OCI-LY1 (cell line): Measurements from ENCODE around the gene KCNK3.

Experiments used
- H2AFZ ChIP-seq: fragments of 200-600 bp; sonication (generic), shearing (Covaris generic); 2 replicates; pipeline ENCODE4 v1.6.0; 2014; ENCODE audit warnings: antibody characterized with exemption, mild to moderate bottlenecking, low read length
- H3F3A ChIP-seq: fragments of 200-600 bp; sonication (generic), shearing (Covaris generic); 2 replicates; pipeline ENCODE4 v1.6.0; 2014; ENCODE audit warnings: mild to moderate bottlenecking, antibody characterized with exemption, low read length, moderate library complexity; ENCODE audit not compliant: insufficient read depth
- H3K27ac ChIP-seq: fragments of 200-600 bp; sonication (generic); 2 replicates; pipeline ENCODE4 v1.5.1; 2014; ENCODE audit warnings: low read length, mixed run types, mild to moderate bottlenecking, low read depth; ENCODE audit not compliant: poor library complexity, severe bottlenecking
- H3K27me3 ChIP-seq: fragments of 200-600 bp; sonication (generic); 2 replicates; pipeline ENCODE4 v1.6.0; 2014; ENCODE audit warnings: antibody characterized with exemption, mild to moderate bottlenecking, low read length, moderate library complexity; ENCODE audit not compliant: insufficient read depth
- H3K36me3 ChIP-seq: fragments of 200-600 bp; sonication (generic); 2 replicates; pipeline ENCODE4 v1.6.1; 2014; ENCODE audit warnings: mild to moderate bottlenecking, antibody characterized with exemption, low read length, moderate library complexity, mixed read lengths; ENCODE audit not compliant: insufficient read depth
- H3K4me1 ChIP-seq: fragments of 200-600 bp; sonication (generic); 2 replicates; pipeline ENCODE4 v1.5.1; 2014; ENCODE audit warnings: mild to moderate bottlenecking, low read length, moderate library complexity; ENCODE audit not compliant: insufficient read depth, severe bottlenecking
- H3K4me2 ChIP-seq: fragments of 200-600 bp; sonication (generic), shearing (Covaris generic); 2 replicates; pipeline ENCODE4 v1.6.1; 2014; ENCODE audit warnings: low read length
- H3K4me3 ChIP-seq: fragments of 200-600 bp; sonication (generic); 2 replicates; pipeline ENCODE4 v1.5.1; 2014; ENCODE audit warnings: low read length, low read depth, mild to moderate bottlenecking, mixed read lengths; ENCODE audit not compliant: poor library complexity, severe bottlenecking
- H3K79me2 ChIP-seq: fragments of 200-600 bp; shearing (Covaris generic); 2 replicates; pipeline ENCODE4 v1.6.1; 2016; ENCODE audit warnings: mixed run types, low read length, mixed read lengths; ENCODE audit not compliant: insufficient read depth
- H3K9ac ChIP-seq: fragments of 200-600 bp; sonication (generic), shearing (Covaris generic); 2 replicates; pipeline ENCODE4 v1.6.1; 2014; ENCODE audit warnings: mild to moderate bottlenecking, low read length, mixed read lengths
- H3K9me2 ChIP-seq: fragments of 200-600 bp; sonication (generic), shearing (Covaris generic); 2 replicates; pipeline ENCODE4 v1.6.1; 2014; ENCODE audit warnings: low read depth, mild to moderate bottlenecking, low read length, mixed read lengths
- H3K9me3 ChIP-seq: fragments of 200-600 bp; shearing (Covaris generic); 2 replicates; pipeline ENCODE4 v1.6.1; 2014; ENCODE audit warnings: low read length, mixed read lengths
- H4K20me1 ChIP-seq: fragments of 200-600 bp; sonication (generic), shearing (Covaris generic); 2 replicates; pipeline ENCODE4 v1.6.0; 2016; ENCODE audit warnings: mild to moderate bottlenecking, low read length; ENCODE audit not compliant: insufficient read depth
- EZH2 ChIP-seq: fragments of 200-600 bp; sonication (generic), shearing (Covaris generic); IDR thresholded peaks from 2 replicates; pipeline ENCODE4 v1.8.0; 2017; ENCODE audit warnings: borderline replicate concordance, mixed run types, mild to moderate bottlenecking, antibody characterized with exemption, low read length, moderate library complexity, mixed read lengths
- TF ChIP-seq, protein P1 (sequence below): fragments of 200-600 bp; sonication (generic), shearing (Covaris generic); IDR thresholded peaks from 2 replicates; pipeline ENCODE4 v1.5.1; 2017; ENCODE audit warnings: mild to moderate bottlenecking, antibody characterized with exemption, low read length, moderate library complexity, mixed read lengths

Gene KCNK3

DNA sequence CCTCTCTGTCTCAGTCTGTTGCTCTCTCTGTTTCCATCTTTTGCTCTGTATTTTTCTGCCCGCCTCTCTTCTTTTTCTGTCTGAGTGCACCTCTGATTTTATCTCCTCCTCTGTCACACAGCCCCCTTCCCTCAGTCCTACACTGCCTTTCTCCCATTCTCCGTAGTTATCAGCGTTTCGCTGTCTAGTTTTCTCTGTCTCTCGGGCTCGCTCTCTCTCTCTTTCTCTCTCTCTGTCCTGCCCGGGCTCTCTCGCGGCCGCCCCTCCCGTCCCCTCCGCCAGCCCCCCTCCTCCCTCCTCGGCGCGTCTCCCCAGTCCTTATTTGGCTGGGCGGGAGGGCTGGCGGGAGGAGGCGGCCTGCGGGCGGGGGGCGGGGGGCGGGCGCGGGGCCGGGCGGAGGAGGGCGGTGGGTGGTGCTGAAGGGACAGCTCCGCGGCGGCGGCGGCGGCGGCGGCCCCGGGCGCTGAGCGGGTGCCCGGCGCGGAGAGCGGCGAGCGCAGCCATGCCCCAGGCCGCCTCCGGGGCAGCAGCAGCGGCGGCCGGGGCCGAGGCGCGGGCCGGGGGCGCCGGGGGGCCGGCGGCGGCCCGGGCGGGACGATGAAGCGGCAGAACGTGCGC, at the start of gene KCNK3:
KCNK3 (plus strand) TSS at position 444 of the 618 bp plus-strand sequence; CDS start at position 598, 154 bp downstream.
- Histone ChIP-seq H3K27ac (no peak within 1 kb of the TSS), H3F3A (no peaks in the 10 kb centered on the region), H3K4me3 (no peak within 1 kb of the TSS), H3K9me3 (no peaks in the 10 kb centered on the region), H3K79me2 (no peaks in the 10 kb centered on the region), H3K9ac (no peak within 1 kb of the TSS), H4K20me1 (no peaks in the 10 kb centered on the region), H3K27me3 (0 out of 2 replicates have a peak, but pooled peaks cover 5% of the 10 kb centered on the region), H2AFZ (no peak within 1 kb of the TSS), H3K4me1 (no peaks in the 10 kb centered on the region), H3K36me3 (no peaks in the 10 kb centered on the region), H3K4me2 (no peak within 1 kb of the TSS), H3K9me2 (no peaks in the 10 kb centered on the region)
- no peak for TF ChIP-seq EZH2
- TF ChIP-seq, protein P1, sequence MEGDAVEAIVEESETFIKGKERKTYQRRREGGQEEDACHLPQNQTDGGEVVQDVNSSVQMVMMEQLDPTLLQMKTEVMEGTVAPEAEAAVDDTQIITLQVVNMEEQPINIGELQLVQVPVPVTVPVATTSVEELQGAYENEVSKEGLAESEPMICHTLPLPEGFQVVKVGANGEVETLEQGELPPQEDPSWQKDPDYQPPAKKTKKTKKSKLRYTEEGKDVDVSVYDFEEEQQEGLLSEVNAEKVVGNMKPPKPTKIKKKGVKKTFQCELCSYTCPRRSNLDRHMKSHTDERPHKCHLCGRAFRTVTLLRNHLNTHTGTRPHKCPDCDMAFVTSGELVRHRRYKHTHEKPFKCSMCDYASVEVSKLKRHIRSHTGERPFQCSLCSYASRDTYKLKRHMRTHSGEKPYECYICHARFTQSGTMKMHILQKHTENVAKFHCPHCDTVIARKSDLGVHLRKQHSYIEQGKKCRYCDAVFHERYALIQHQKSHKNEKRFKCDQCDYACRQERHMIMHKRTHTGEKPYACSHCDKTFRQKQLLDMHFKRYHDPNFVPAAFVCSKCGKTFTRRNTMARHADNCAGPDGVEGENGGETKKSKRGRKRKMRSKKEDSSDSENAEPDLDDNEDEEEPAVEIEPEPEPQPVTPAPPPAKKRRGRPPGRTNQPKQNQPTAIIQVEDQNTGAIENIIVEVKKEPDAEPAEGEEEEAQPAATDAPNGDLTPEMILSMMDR, result no peak

DNA sequence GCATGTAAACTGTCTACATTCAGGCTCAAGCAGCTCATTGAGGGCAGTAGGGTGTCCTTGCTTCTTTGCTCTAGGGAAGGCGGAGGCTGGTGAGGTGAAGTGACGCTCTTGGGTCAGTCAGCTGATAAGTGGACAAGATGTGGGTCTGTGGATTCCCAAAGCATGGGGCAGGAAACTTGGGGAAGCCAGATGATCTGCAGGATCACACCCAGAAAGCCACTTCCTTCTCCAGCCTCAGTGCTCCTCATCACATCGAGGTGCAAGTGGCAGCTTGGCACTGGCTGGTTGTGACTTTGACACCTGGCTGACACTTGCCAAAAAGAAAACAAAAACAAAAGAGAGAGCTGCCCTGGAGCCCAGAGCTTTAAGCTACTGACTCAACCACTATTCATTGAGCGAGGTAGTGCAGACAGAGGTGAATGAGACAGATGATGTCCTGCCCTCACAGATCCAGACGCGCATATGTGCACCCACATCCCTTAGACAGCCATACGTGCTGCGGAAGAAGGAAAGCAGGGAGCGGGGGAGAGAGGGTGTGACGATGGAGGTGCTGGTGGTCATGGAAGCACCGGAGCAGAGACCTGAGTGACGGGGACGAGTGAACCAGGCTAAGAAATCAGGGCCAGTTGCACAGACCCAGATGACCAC, 48.2 kb upstream of the KCNK3 start:
- Histone ChIP-seq H3K27me3 (0 out of 2 replicates have a peak, but pooled peaks cover 5% of the 10 kb centered on the region), H3K4me2 (no peak overlapping the region)

DNA sequence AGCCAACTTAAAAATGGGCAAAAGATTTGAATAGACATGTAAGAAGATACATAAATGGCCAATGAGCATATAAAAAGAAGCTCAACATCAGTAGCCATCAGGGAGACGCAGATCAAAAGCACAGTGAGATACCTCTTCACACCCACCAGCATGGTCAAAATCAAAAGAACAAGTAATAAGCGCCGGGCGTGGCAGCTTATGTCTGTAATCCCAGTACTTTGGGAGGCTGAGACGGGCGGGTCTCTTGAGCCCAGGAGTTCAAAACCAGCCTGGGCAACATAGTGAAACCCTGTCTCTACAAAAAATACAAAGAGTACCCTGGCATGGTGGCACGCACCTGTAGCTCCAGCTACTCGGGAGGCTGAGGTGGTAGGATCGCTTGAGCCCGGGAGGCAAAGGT, 46.8 kb upstream of the KCNK3 start:
- Histone ChIP-seq H3K9me2 (no peaks in the 10 kb centered on the region), H3K27me3 (0 out of 2 replicates have a peak, but pooled peaks cover 5% of the 10 kb centered on the region), H3K4me1 (no peaks in the 10 kb centered on the region), H3F3A (no peaks in the 10 kb centered on the region), H2AFZ (no peak overlapping the region), H3K9ac (no peak overlapping the region), H3K36me3 (no peaks in the 10 kb centered on the region), H3K79me2 (no peaks in the 10 kb centered on the region), H3K4me3 (no peak overlapping the region), H3K4me2 (no peak overlapping the region), H3K27ac (no peak overlapping the region), H4K20me1 (no peaks in the 10 kb centered on the region), H3K9me3 (no peaks in the 10 kb centered on the region)
- TF ChIP-seq, protein P1, result no peak
- no peak for TF ChIP-seq EZH2

More for the DNA sequence above, 48.2 kb upstream of the KCNK3 start:
- Histone ChIP-seq H3K4me1 (no peaks in the 10 kb centered on the region), H3K4me3 (no peak overlapping the region), H3K9me3 (no peaks in the 10 kb centered on the region), H3K9me2 (no peaks in the 10 kb centered on the region), H3K27ac (no peak overlapping the region), H3K36me3 (no peaks in the 10 kb centered on the region), H3K9ac (no peak overlapping the region), H4K20me1 (no peaks in the 10 kb centered on the region), H3F3A (no peaks in the 10 kb centered on the region), H2AFZ (no peak overlapping the region), H3K79me2 (no peaks in the 10 kb centered on the region)
- TF ChIP-seq, protein P1, result no peak
- TF ChIP-seq EZH2, result no peak
